HFF-Myc (cell line): Measurements from ENCODE around the gene COL18A1.

Experiments used
- DNase-seq: peaks from one replicate; pipeline ENCODE4 v3.0.0-alpha.2; 2011; ENCODE audit warnings: low read depth; ENCODE audit errors: extremely low read depth
- H3K4me3 ChIP-seq: replicated peaks from 2 replicates; pipeline ENCODE4 v1.5.1; 2011; ENCODE audit warnings: low read depth, mild to moderate bottlenecking, control low read depth, low read length
- CTCF ChIP-seq: IDR thresholded peaks from 2 replicates; pipeline ENCODE4 v1.5.1; 2012; ENCODE audit warnings: mild to moderate bottlenecking, low read depth, low read length, control low read depth; ENCODE audit errors: missing control alignments

COL18A1 gene

GRCh38 chr21:45539796-45540600 lies 135.0 kb downstream of the COL18A1 start:
- no peak for DNase-seq
- peak overlapping the region; percentile 77 for H3K4me3 ChIP-seq
- TF ChIP-seq CTCF: no peak

GRCh38 chr21:45540601-45540970 lies 135.6 kb downstream of the COL18A1 start:
- peak overlapping the region; percentile 77 for H3K4me3 ChIP-seq
- no peak for TF ChIP-seq CTCF

GRCh38 chr21:45541221-45542039 lies 136.5 kb downstream of the COL18A1 start:
- peak; percentile 32 for DNase-seq
- H3K4me3 ChIP-seq: peak overlapping the region; percentile 77
- TF ChIP-seq CTCF: no peak

More at GRCh38 chr21:45540601-45540970, 135.6 kb downstream of the COL18A1 start:
- DNase-seq: no peak

GRCh38 chr21:45542242-45542666 lies 137.3 kb downstream of the COL18A1 start, which contains the start of gene SLC19A1:
TSS of gene SLC19A1 (minus strand) at chr21:45542440. CDS start at chr21:45537959, 4,481 bp downstream.
- peak within 1 kb of the TSS; percentile 77 for H3K4me3 ChIP-seq
- DNase-seq: no peak
- peak; percentile 10 for TF ChIP-seq CTCF

GRCh38 chr21:45542667-45543370 lies 137.9 kb downstream of the COL18A1 start:
- H3K4me3 ChIP-seq: peak overlapping the region; percentile 77
- no peak for TF ChIP-seq CTCF
- no peak for DNase-seq

- H3K4me3 ChIP-seq: peak overlapping the region; percentile 77; the same call in 1 of the 2 replicates
These were observed 138.4 kb downstream of the COL18A1 start for GRCh38 chr21:45543371-45543709.

More at GRCh38 chr21:45543371-45543709, 138.4 kb downstream of the COL18A1 start:
- TF ChIP-seq CTCF: no peak
- DNase-seq: no peak
